ENCODE results near the gene LDAF1. TPM values are rescaled to one million over a fixed set of nuclear protein-coding genes. Genes with fewer than 3 reads are reported as not detected.

Gene LDAF1
- total RNA-seq, 1 experiment from 2014 or later = 18.7 TPM

GRCh38 chr16:21206550-21206949 is 48.1 kb downstream of the LDAF1 start:
- WGBS (ENCODE audit: extremely low coverage, insufficient read length, low lambda C conversion rate) = no CpG with 5 or more reads among the region's 4 CpGs
- no peak overlapping the region for H2BK20ac ChIP-seq (ENCODE audit: low read depth, low read length, poor library complexity, severe bottlenecking)
- no peak overlapping the region for H4K8ac ChIP-seq (replicated peaks; ENCODE audit: insufficient read length, low read depth, low read length)
- no peaks in the 10 kb centered on the region for H3K9me3 Mint-ChIP-seq
- no peak overlapping the region for H3T11ph ChIP-seq (ENCODE audit: low read length)
- no peak overlapping the region for H2BK12ac ChIP-seq (ENCODE audit: insufficient read length, low read depth, low read length)
- no peak overlapping the region for H3K23ac ChIP-seq (ENCODE audit: insufficient read length, low read depth, low read length)
- no peak for TF ChIP-seq CTCF (conservative IDR thresholded peaks at IDR 0.05)
- no peak overlapping the region for H3K14ac ChIP-seq (ENCODE audit: insufficient read depth, low read length)
- H3K9me3 ChIP-seq (ENCODE audit: control insufficient read depth, low read depth, low read length) = no peaks in the 10 kb centered on the region
- no peak overlapping the region for H3K9ac ChIP-seq (ENCODE audit: extremely low read depth, insufficient read length, low read length)
- no peak overlapping the region for H2AK5ac ChIP-seq (ENCODE audit: insufficient read length, low read length)
- H2BK15ac ChIP-seq (ENCODE audit: low read depth, low read length) = no peak overlapping the region
- no peaks in the 10 kb centered on the region for H4K20me1 ChIP-seq (ENCODE audit: control insufficient read depth, insufficient read depth, insufficient read length)
- no peak overlapping the region for H3K4ac ChIP-seq (ENCODE audit: low read depth, low read length)
- no peak for DNase-seq
- H3K4me2 ChIP-seq (ENCODE audit: insufficient read depth, insufficient read length, low read length) = no peak overlapping the region
- H3K27ac ChIP-seq (ENCODE audit: insufficient read length, low read depth, low read length) = no peak overlapping the region
- H3K79me2 ChIP-seq (ENCODE audit: insufficient read depth, low read length) = no peaks in the 10 kb centered on the region
- no peak overlapping the region for H3K18ac ChIP-seq (ENCODE audit: insufficient read length, low read depth, low read length)
- no peaks in the 10 kb centered on the region for H3K27me3 ChIP-seq (ENCODE audit: insufficient read depth, low read length)
- H3K4me1 Mint-ChIP-seq = no peaks in the 10 kb centered on the region
- no peak overlapping the region for H4K91ac ChIP-seq (ENCODE audit: insufficient read length, low read depth, low read length)
- H3K56ac ChIP-seq (ENCODE audit: insufficient read length, low read depth, low read length) = no peak overlapping the region
- H3K23me2 ChIP-seq (ENCODE audit: insufficient read length, low read depth, low read length, poor library complexity, severe bottlenecking) = no peaks in the 10 kb centered on the region
- H4K5ac ChIP-seq (ENCODE audit: insufficient read length, low read depth, low read length) = no peak overlapping the region
- no peak overlapping the region for H2BK120ac ChIP-seq (ENCODE audit: low read depth, low read length, poor library complexity, severe bottlenecking)
- H3K36me3 Mint-ChIP-seq (ENCODE audit: insufficient read depth in 1 of 3, low read depth in 3 of 3) = no peaks in the 10 kb centered on the region
- H3K27me3 Mint-ChIP-seq (ENCODE audit: low read depth) = peaks cover 13% of the 10 kb centered on the region
- no peak overlapping the region for H3K4me3 Mint-ChIP-seq
- no peak overlapping the region; a peak in 1 of 7 replicates for H3K27ac Mint-ChIP-seq
- H2AFZ ChIP-seq (ENCODE audit: low read length) = no peak overlapping the region
- no peak overlapping the region for H2BK5ac ChIP-seq (ENCODE audit: insufficient read length, low read length)
- H3K79me1 ChIP-seq (ENCODE audit: insufficient read depth, low read depth, low read length, poor library complexity, severe bottlenecking) = no peaks in the 10 kb centered on the region
- no peaks in the 10 kb centered on the region for H3K4me1 ChIP-seq (ENCODE audit: insufficient read depth, low read length)
